Measurements from ENCODE around the gene MS4A8. TPM values are rescaled to one million over a fixed set of nuclear protein-coding genes. Genes with fewer than 3 reads are reported as not detected.
"Not testable (repeated sequence)": the region's sequence is repeated elsewhere in the genome, so short reads cannot be mapped to it uniquely, and the experiment has no call there.

The MS4A8 gene
- under 1 TPM in 1 of 3 donors, not detected in 2; 0.06 TPM for polyA plus RNA-seq (ENCODE audit: insufficient read length in 3 of 3)
- long read RNA-seq, donor 1, result 0 reads
- long read RNA-seq, donor 2, result 0 reads
- long read RNA-seq, donor 3, result 0 reads
- long read RNA-seq, donor 4, result 0 reads
- long read RNA-seq, donor 5, result 0 reads
- long read RNA-seq, donor 6, result 0 reads
- long read RNA-seq, donor 7, result 0 reads
- long read RNA-seq, donor 8, result 0 reads
- long read RNA-seq, donor 9, result 0 reads
- long read RNA-seq, donor 10, result 0 reads
- long read RNA-seq, donor 11, result 0 reads
- long read RNA-seq, donor 12, result 0 reads
- long read RNA-seq, donor 13, result 0 reads
- long read RNA-seq, donor 14, result 0 reads
- long read RNA-seq, donor 15, transcript MS4A8-201 (7 exons, 1,353 nt), result major isoform, 13 of 45 reads
- long read RNA-seq, donor 15, transcript MS4A8-206 (5 exons, 1,163 nt), result minor isoform, 5 of 45 reads
- long read RNA-seq, donor 15, partial matches to known transcripts, result 22 of 45 reads
- long read RNA-seq, donor 15, other reads (novel, unspliced or antisense), result 0 of 45 reads
- long read RNA-seq, donor 16, result 0 reads

GRCh38 chr11:60699284-60699691 lies at the start of gene MS4A8:
Gene MS4A8 (plus strand): TSS chr11:60699612. CDS start chr11:60700861, 1,249 bp downstream.
- no peak for DNase-seq

GRCh38 chr11:60657888-60658287 lies 41.5 kb upstream of the MS4A8 start:
- no peak for DNase-seq

GRCh38 chr11:60658409-60658808 lies 41.0 kb upstream of the MS4A8 start:
- no peak for DNase-seq

GRCh38 chr11:60672255-60672654 lies 27.2 kb upstream of the MS4A8 start:
- DNase-seq, result no peak

GRCh38 chr11:60678231-60678630 lies 21.2 kb upstream of the MS4A8 start:
- not testable (repeated sequence) for DNase-seq

- DNase-seq, result no peak
These were observed 19.5 kb upstream of the MS4A8 start for GRCh38 chr11:60679879-60680278.

GRCh38 chr11:60680455-60681119 lies 18.8 kb upstream of the MS4A8 start:
- no peak for DNase-seq

GRCh38 chr11:60684541-60684848 lies 14.9 kb upstream of the MS4A8 start:
- not testable (repeated sequence) for DNase-seq

- no peak for DNase-seq
These were observed 7.8 kb upstream of the MS4A8 start for GRCh38 chr11:60691661-60692060.

- no peak for DNase-seq
These were observed 524 bp downstream of the MS4A8 start for GRCh38 chr11:60699936-60700335.

- DNase-seq, result peak; percentile 16
These were observed 1.5 kb downstream of the MS4A8 start for GRCh38 chr11:60700689-60701468.

GRCh38 chr11:60701469-60701818 lies 2.0 kb downstream of the MS4A8 start:
- no peak for DNase-seq

GRCh38 chr11:60703374-60703773 lies 4.0 kb downstream of the MS4A8 start:
- no peak for DNase-seq

GRCh38 chr11:60705895-60706294 lies 6.5 kb downstream of the MS4A8 start:
- DNase-seq, result no peak

GRCh38 chr11:60706931-60707330 lies 7.5 kb downstream of the MS4A8 start:
- DNase-seq, result no peak

- no peak for DNase-seq
These were observed 11.1 kb downstream of the MS4A8 start for GRCh38 chr11:60710482-60710881.

- DNase-seq, result no peak
These were observed 11.9 kb downstream of the MS4A8 start for GRCh38 chr11:60711276-60711675.

GRCh38 chr11:60713423-60713822 lies 14.0 kb downstream of the MS4A8 start:
- not testable (repeated sequence) for DNase-seq

- no peak for DNase-seq
These were observed 18.5 kb downstream of the MS4A8 start for GRCh38 chr11:60717956-60718355.

GRCh38 chr11:60718524-60719316 lies 19.3 kb downstream of the MS4A8 start:
- no peak for DNase-seq

GRCh38 chr11:60719391-60719790 lies 20.0 kb downstream of the MS4A8 start:
- DNase-seq, result no peak

- no peak for DNase-seq
These were observed 21.0 kb downstream of the MS4A8 start for GRCh38 chr11:60720460-60720859.
